H1 (cell line): ENCODE measurements around the gene NCL. TPM values are rescaled to one million over a fixed set of nuclear protein-coding genes. Genes with fewer than 3 reads are reported as not detected.

Source experiments
- CTCF ChIA-PET: fragments of 300-600 bp; sonication (Branson Sonifier 250); formaldehyde crosslinking; loops from one replicate; lab custom pipeline; 2021; ENCODE audit not compliant: partially characterized antibody; lab: Charles Lee
- POLR2A ChIA-PET: fragments of 300-600 bp; sonication (Branson Sonifier 250); formaldehyde crosslinking; loops from one replicate; lab custom pipeline; 2021; ENCODE audit warnings: inconsistent platforms; ENCODE audit not compliant: partially characterized antibody; lab: Charles Lee
- DNase-seq, 2 experiments: peaks; one replicate each; pipeline versions ENCODE4 v3.0.0 to v3.0.0-alpha.2; 2010 to 2022; ENCODE audit warnings: low spot score in 2 of 2, low read depth in 1 of 2, mixed read lengths in 1 of 2
- FAIRE-seq: peaks from 2 replicates; lab custom pipeline; 2011; peaks lifted over from hg19 to GRCh38; lab: Jason Lieb, UNC
- H2AFZ ChIP-seq: 2 replicates; pipeline ENCODE4 v1.8.1; 2012; ENCODE audit warnings: low read length, inconsistent platforms
- H2AK5ac ChIP-seq: 2 replicates; pipeline ENCODE4 v1.6.1; 2013; ENCODE audit warnings: low read depth, low read length
- H2BK120ac ChIP-seq: replicated peaks from 2 replicates; pipeline ENCODE3; 2013; ENCODE audit warnings: low read depth, low read length, inconsistent platforms
- H2BK12ac ChIP-seq: 2 replicates; pipeline ENCODE4 v1.6.1; 2013; ENCODE audit warnings: low read depth, low read length
- H2BK15ac ChIP-seq: 2 replicates; pipeline ENCODE4 v1.6.1; 2013; ENCODE audit warnings: low read length
- H2BK20ac ChIP-seq: 2 replicates; pipeline ENCODE4 v1.6.1; 2013; ENCODE audit warnings: low read length
- H2BK5ac ChIP-seq: 2 replicates; pipeline ENCODE4 v1.6.1; 2013; ENCODE audit warnings: low read depth, low read length
- H3K14ac ChIP-seq: 2 replicates; pipeline ENCODE4 v1.6.1; 2013; ENCODE audit warnings: inconsistent platforms; ENCODE audit not compliant: insufficient read length
- H3K18ac ChIP-seq: 2 replicates; pipeline ENCODE4 v1.6.1; 2013; ENCODE audit warnings: low read length; ENCODE audit errors: extremely low read depth
- H3K23ac ChIP-seq: 2 replicates; pipeline ENCODE4 v1.6.1; 2013; ENCODE audit warnings: inconsistent platforms; ENCODE audit not compliant: insufficient read length
- H3K23me2 ChIP-seq: 2 replicates; pipeline ENCODE4 v1.6.1; 2013; ENCODE audit warnings: low read depth, low read length
- H3K27ac ChIP-seq: 2 replicates; pipeline ENCODE4 v1.6.1; 2011; ENCODE audit warnings: low read depth, low read length, inconsistent platforms
- H3K27me3 ChIP-seq, 4 experiments: replicated peaks in 1 of 4; 1 replicate in 1 of 4; 2 replicates in 3 of 4; pipeline versions ENCODE4 v1.6.1 to v1.8.1; 2011 to 2013; ENCODE audit warnings: low read length in 3 of 4, mild to moderate bottlenecking in 3 of 4, inconsistent platforms in 2 of 4, mixed read lengths in 2 of 4, moderate library complexity in 1 of 4; ENCODE audit not compliant: control insufficient read depth in 3 of 4, insufficient read depth in 3 of 4; ENCODE audit errors: extremely low read depth in 1 of 4
- H3K36me3 ChIP-seq, 4 experiments: 2 replicates each; pipeline versions ENCODE4 v1.6.1 to v1.8.1; 2011 to 2013; ENCODE audit warnings: mild to moderate bottlenecking in 4 of 4, low read length in 3 of 4, moderate library complexity in 2 of 4, control low read depth in 1 of 4, inconsistent platforms in 1 of 4; ENCODE audit not compliant: insufficient read depth in 4 of 4, control insufficient read depth in 2 of 4
- H3K4ac ChIP-seq: replicated peaks from 2 replicates; pipeline ENCODE3; 2013; ENCODE audit warnings: low read length, low read depth, mixed read lengths, inconsistent platforms; ENCODE audit not compliant: insufficient read length
- H3K4me1 ChIP-seq, 4 experiments: replicated peaks in 1 of 4; 1 replicate in 1 of 4; 2 replicates in 3 of 4; pipeline versions ENCODE4 v1.6.1 to v1.8.1; 2011 to 2013; ENCODE audit warnings: low read length in 3 of 4, inconsistent platforms in 2 of 4, mixed read lengths in 1 of 4; ENCODE audit not compliant: insufficient read depth in 4 of 4, control insufficient read depth in 3 of 4
- H3K4me2 ChIP-seq, 2 experiments: 2 replicates each; pipeline versions ENCODE4 v1.6.1 to v1.8.1; 2011 to 2013; ENCODE audit warnings: low read depth in 2 of 2, low read length in 2 of 2, control low read depth in 1 of 2, inconsistent platforms in 1 of 2, mild to moderate bottlenecking in 1 of 2; ENCODE audit not compliant: insufficient read depth in 1 of 2
- H3K4me3 ChIP-seq, 4 experiments: fragments of 200-600, 300-600 bp in 1 of 4; sonication (generic), shearing (Covaris generic), sonication (Bioruptor Twin) in 1 of 4; 2 replicates each; pipeline versions ENCODE4 v1.5.1 to v1.8.1; 2011 to 2016; ENCODE audit warnings: low read length in 4 of 4, low read depth in 3 of 4, control low read depth in 2 of 4, inconsistent platforms in 2 of 4, mild to moderate bottlenecking in 2 of 4, mixed read lengths in 1 of 4, moderate library complexity in 1 of 4; ENCODE audit not compliant: insufficient read depth in 2 of 4; ENCODE audit errors: extremely low read depth in 1 of 4
- H3K56ac ChIP-seq: replicated peaks from 2 replicates; pipeline ENCODE3; 2013; ENCODE audit warnings: low read depth, mild to moderate bottlenecking, mixed read lengths, low read length, inconsistent platforms; ENCODE audit not compliant: insufficient read length
- H3K79me1 ChIP-seq: 2 replicates; pipeline ENCODE4 v1.6.1; 2013; ENCODE audit warnings: low read depth, low read length, control low read depth
- H3K79me2 ChIP-seq, 2 experiments: 2 replicates each; pipeline versions ENCODE4 v1.6.1 to v1.8.1; 2012 to 2013; ENCODE audit warnings: low read length in 2 of 2, mild to moderate bottlenecking in 2 of 2, inconsistent platforms in 1 of 2; ENCODE audit not compliant: insufficient read depth in 2 of 2, control insufficient read depth in 1 of 2
- H3K9ac ChIP-seq, 4 experiments: replicated peaks in 1 of 4; 1 replicate in 1 of 4; 2 replicates in 3 of 4; pipeline versions ENCODE4 v1.6.1 to v1.8.1; 2011 to 2013; ENCODE audit warnings: low read depth in 3 of 4, low read length in 3 of 4, control low read depth in 2 of 4, mild to moderate bottlenecking in 2 of 4, moderate library complexity in 2 of 4, inconsistent platforms in 1 of 4; ENCODE audit errors: extremely low read depth in 1 of 4
- H3K9me3 ChIP-seq, 2 experiments: 2 replicates each; pipeline versions ENCODE4 v1.6.1 to v1.8.1; 2012 to 2013; ENCODE audit warnings: mild to moderate bottlenecking in 2 of 2, moderate library complexity in 2 of 2, control low read depth in 1 of 2, inconsistent platforms in 1 of 2, low read depth in 1 of 2, low read length in 1 of 2, mixed read lengths in 1 of 2; ENCODE audit not compliant: insufficient read depth in 2 of 2
- H4K20me1 ChIP-seq, 2 experiments: replicated peaks in 1 of 2; 2 replicates each; pipeline versions ENCODE3 to v1.8.1; 2011 to 2013; ENCODE audit warnings: inconsistent platforms in 2 of 2, low read length in 2 of 2, mild to moderate bottlenecking in 1 of 2; ENCODE audit not compliant: insufficient read depth in 2 of 2, control insufficient read depth in 1 of 2
- H4K5ac ChIP-seq: 2 replicates; pipeline ENCODE4 v1.6.1; 2013; ENCODE audit warnings: low read length, low read depth, mixed read lengths, inconsistent platforms; ENCODE audit not compliant: insufficient read length
- H4K8ac ChIP-seq: 2 replicates; pipeline ENCODE4 v1.8.0; 2013; ENCODE audit warnings: mild to moderate bottlenecking, moderate library complexity, low read length, inconsistent platforms; ENCODE audit not compliant: insufficient read depth; ENCODE audit errors: extremely low read depth
- H4K91ac ChIP-seq: replicated peaks from 2 replicates; pipeline ENCODE3; 2013; ENCODE audit warnings: low read length, mixed read lengths, inconsistent platforms; ENCODE audit not compliant: insufficient read length
- ASH2L ChIP-seq: fragments of 200-600, 300-600 bp; sonication (generic); IDR thresholded peaks from one replicate; pipeline ENCODE4 v1.7.1; 2017; ENCODE audit warnings: low read length
- EZH2 ChIP-seq: fragments of 200-600 bp; sonication (generic); IDR thresholded peaks from 2 replicates; pipeline ENCODE4 v1.7.1; 2012; ENCODE audit warnings: low read depth, mild to moderate bottlenecking, moderate library complexity, low read length, inconsistent platforms; ENCODE audit not compliant: severe bottlenecking
- HDAC2 ChIP-seq, 2 experiments: fragments of 300-600 bp in 1 of 2; sonication (generic) in 1 of 2; IDR thresholded peaks; 2 replicates each; pipeline ENCODE4 v1.6.1; 2011 to 2012; ENCODE audit warnings: low read depth in 2 of 2, low read length in 2 of 2, mild to moderate bottlenecking in 2 of 2, moderate library complexity in 2 of 2, borderline replicate concordance in 1 of 2, inconsistent platforms in 1 of 2
- JUN ChIP-seq: IDR thresholded peaks from 2 replicates; pipeline ENCODE4 v1.6.1; 2011; ENCODE audit warnings: low read depth, mild to moderate bottlenecking, improper control_type of control experiment, low read length
- KDM1A ChIP-seq: fragments of 200-600, 300-600 bp; sonication (generic); IDR thresholded peaks from 2 replicates; pipeline ENCODE4 v1.7.1; 2016; ENCODE audit warnings: mild to moderate bottlenecking, low read length, borderline replicate concordance
- KDM5A ChIP-seq: fragments of 200-600 bp; IDR thresholded peaks from 2 replicates; pipeline ENCODE4 v1.7.1; 2012; ENCODE audit warnings: mild to moderate bottlenecking, low read length, inconsistent platforms, mixed read lengths
- PHF8 ChIP-seq: fragments of 200-600 bp; sonication (generic); conservative IDR thresholded peaks from 2 replicates; pipeline ENCODE4 v1.7.1; 2012; ENCODE audit warnings: low read depth, mild to moderate bottlenecking, inconsistent platforms, low read length, moderate library complexity
- POLR2A ChIP-seq, 2 experiments: IDR thresholded peaks; 1 replicate in 1 of 2; 2 replicates in 1 of 2; pipeline ENCODE4 v1.6.1; 2011; ENCODE audit warnings: low read depth in 2 of 2, low read length in 2 of 2, mild to moderate bottlenecking in 2 of 2; ENCODE audit errors: control extremely low read depth in 1 of 2
- RBBP5 ChIP-seq: IDR thresholded peaks from 2 replicates; pipeline ENCODE4 v1.7.1; 2012; ENCODE audit warnings: low read depth, mild to moderate bottlenecking, inconsistent platforms, low read length, moderate library complexity, borderline replicate concordance
- RNF2 ChIP-seq: fragments of 200-900, 300-1000 bp; sonication (generic); IDR thresholded peaks from 2 replicates; pipeline ENCODE4 v1.7.1; 2016; ENCODE audit warnings: borderline replicate concordance, low read depth, mild to moderate bottlenecking, antibody characterized with exemption, low read length; ENCODE audit not compliant: poor library complexity, severe bottlenecking; ENCODE audit errors: missing control alignments
- SAP30 ChIP-seq: fragments of 300-600 bp; sonication (generic); IDR thresholded peaks from 2 replicates; pipeline ENCODE4 v1.7.1; 2012; ENCODE audit warnings: low read length, moderate library complexity, mild to moderate bottlenecking, inconsistent platforms; ENCODE audit not compliant: insufficient read depth, insufficient replicate concordance
- SP4 ChIP-seq: IDR thresholded peaks from 2 replicates; pipeline ENCODE4 v1.6.1; 2012; ENCODE audit warnings: low read length, inconsistent platforms
- TAF7 ChIP-seq: optimal IDR thresholded peaks from 2 replicates; pipeline ENCODE3; 2011; ENCODE audit warnings: low read depth, mild to moderate bottlenecking, inconsistent platforms, low read length, moderate library complexity, borderline replicate concordance
- TBP ChIP-seq: IDR thresholded peaks from 2 replicates; pipeline ENCODE4 v1.6.1; 2011; ENCODE audit warnings: low read depth, low read length, improper control_type of control experiment
- WGBS, 2 experiments: shearing (Covaris generic) in 1 of 2; methylation state at CpG; one replicate each; pipeline versions ENCODE4 v1.1.6 to v1.1.7; 2013 to 2015; ENCODE audit warnings: low lambda C conversion rate in 2 of 2, mixed read lengths in 2 of 2, inconsistent platforms in 1 of 2, low coverage in 1 of 2, missing lambda C conversion rate in 1 of 2; ENCODE audit not compliant: insufficient replicate concordance in 2 of 2, insufficient coverage in 1 of 2, insufficient read length in 1 of 2; ENCODE audit errors: extremely low coverage in 1 of 2, missing lambda C conversion rate in 1 of 2; 5-methylcytosine and 5-hydroxymethylcytosine counted together
- polyA plus RNA-seq, 7 experiments: library from polyadenylated mRNA; depleted of rRNA in 3 of 7; stranded (reverse) in 5 of 7; unstranded in 2 of 7; fragments of >200 nt in 5 of 7; fragments of 200-250 nt in 2 of 7; gene quantifications; 1 replicate in 5 of 7; 2 replicates in 1 of 7; 4 replicates in 1 of 7; pipeline versions ENCODE4 v1.2.1 to v1.2.3, GENCODE V29; 2011 to 2013; ENCODE audit warnings: missing spikeins in 2 of 7, mixed read lengths in 2 of 7
- total RNA-seq: library from RNA; stranded (reverse); fragmentation: NEBNext Ultra II Directional; extraction: Animal tissue kit (Norgen Biotek cat#: 25700); gene quantifications from 2 replicates; pipeline ENCODE4 v1.2.1, GENCODE V29; 2021

NCL gene
- total and polyA plus RNA-seq, 2 of the 8 experiments (the other 6 are each of a cell fraction or from before 2014, with no cell fraction given): 61.2 to 1,478 TPM

DNA sequence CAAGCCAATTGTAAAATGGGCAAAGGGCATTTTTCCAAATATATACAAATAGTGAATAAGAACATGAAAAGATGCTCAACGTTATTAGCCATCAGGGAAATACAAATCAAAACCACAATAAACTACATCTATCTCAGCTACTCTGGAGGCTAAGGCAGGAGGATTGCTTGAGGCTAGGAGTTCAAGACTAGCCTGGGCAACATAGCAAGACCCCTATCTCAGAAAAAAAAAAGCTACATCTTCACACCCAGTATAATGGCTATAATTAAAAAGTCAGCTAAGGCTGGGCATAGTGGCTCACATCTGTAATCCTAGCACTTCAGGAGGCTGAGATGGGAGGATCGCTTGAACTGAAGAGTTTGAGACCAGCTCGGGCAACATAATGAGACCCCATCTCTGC, 12.6 kb upstream of the NCL start:
- Histone ChIP-seq H3K9me3 (no peaks in the 10 kb centered on the region), H3K23me2 (no peaks in the 10 kb centered on the region), H3K4me3 (no peak overlapping the region), H3K9ac (no peak overlapping the region), H4K5ac (no peak overlapping the region), H3K27me3 (no peaks in the 10 kb centered on the region), H3K23ac (no peak overlapping the region), H2AFZ (no peak overlapping the region), H3K79me1 (no peaks in the 10 kb centered on the region), H3K4me1 (no peaks in the 10 kb centered on the region), H3K36me3 (no peaks in the 10 kb centered on the region; a peak in 1 of 8 replicates), H2BK15ac (no peak overlapping the region), H3K56ac (no peak overlapping the region), H2BK120ac (no peak overlapping the region), H4K91ac (no peak overlapping the region), H2BK5ac (no peak overlapping the region), H3K18ac (no peak overlapping the region), H3K14ac (no peak overlapping the region), H3K79me2 (no peaks in the 10 kb centered on the region), H3K4ac (no peak overlapping the region), H2BK12ac (no peak overlapping the region), H4K20me1 (no peaks in the 10 kb centered on the region), H4K8ac (no peak overlapping the region), H3K27ac (no peak overlapping the region), H3K4me2 (no peak overlapping the region), H2BK20ac (no peak overlapping the region), H2AK5ac (no peak overlapping the region)
- DNase-seq: no peak
- ChIA-PET CTCF (interaction anchor here (1.0 to 8.0 kb wide), 5 partner anchors 9 to 180 kb away, joined by 3 to 94 read pairs (median 4); partner anchors contain the start of gene NCL), POLR2A (interaction anchor here (2.1 to 18.4 kb wide), 2 partner anchors 13 to 24 kb away, joined by 5 to 364 read pairs; partner anchors contain the start of gene NCL)
- no peak for FAIRE-seq
- WGBS, 2 experiments: 100% methylated on average over 3 of the region's 3 CpGs; no CpG with 5 or more reads in 1 of the 2 experiments
- no peak for TF ChIP-seq PHF8
- TF ChIP-seq KDM1A: no peak
- no peak for TF ChIP-seq EZH2
- TF ChIP-seq ASH2L: no peak
- TF ChIP-seq SP4: no peak
- no peak for TF ChIP-seq TBP
- TF ChIP-seq SAP30: no peak
- no peak for TF ChIP-seq JUN
- no peak for TF ChIP-seq KDM5A
- no peak for TF ChIP-seq RBBP5
- TF ChIP-seq HDAC2 (IDR thresholded peaks at IDR 0.05; ENCODE audit: borderline replicate concordance in 1 of 2, low read depth in 2 of 2, low read length in 2 of 2): no peak
- TF ChIP-seq POLR2A (IDR thresholded peaks at IDR 0.05; ENCODE audit: control extremely low read depth in 1 of 2, low read depth in 2 of 2, low read length in 2 of 2): no peak
- TF ChIP-seq RNF2: no peak
- TF ChIP-seq TAF7: no peak
